ENCODE results near the gene PSMF1. TPM values are rescaled to one million over a fixed set of nuclear protein-coding genes. Genes with fewer than 3 reads are reported as not detected.

PSMF1 gene
- total and polyA plus RNA-seq, 2 of the 13 experiments (the other 11 are each of a cell fraction or from before 2014, with no cell fraction given) = 82.5 to 86.0 TPM

GRCh38 chr20:1212607-1213396 lies 94.4 kb downstream of the PSMF1 start (continued):
- no peak for TF ChIP-seq DMTF1 (CRISPR knock-in tag; IDR thresholded peaks at IDR 0.05)
- no peak for TF ChIP-seq ARNTL (CRISPR knock-in tag; IDR thresholded peaks at IDR 0.05)
- TF ChIP-seq ZNF407 (CRISPR knock-in tag; IDR thresholded peaks at IDR 0.05; ENCODE audit: not compliant biosample characterization) = peak; percentile 55
- no peak for TF ChIP-seq ZNF235 (CRISPR knock-in tag; IDR thresholded peaks at IDR 0.05; ENCODE audit: borderline replicate concordance)
- no peak for TF ChIP-seq TFAP4 (IDR thresholded peaks at IDR 0.05; ENCODE audit: borderline replicate concordance, low read depth)
- no peak for TF ChIP-seq NCOA1 (CRISPR knock-in tag; IDR thresholded peaks at IDR 0.05)
- TF ChIP-seq ZNF768 (CRISPR knock-in tag; IDR thresholded peaks at IDR 0.05) = no peak
- peak; percentile 58; the same call in 1 of the 2 replicates for TF ChIP-seq SMYD3 (CRISPR knock-in tag; IDR thresholded peaks at IDR 0.05)
- TF ChIP-seq TRIM24 (CRISPR knock-in tag; IDR thresholded peaks at IDR 0.05) = no peak
- no peak for TF ChIP-seq TAF15 (IDR thresholded peaks at IDR 0.05; ENCODE audit: low read depth, low read length, poor library complexity, severe bottlenecking)
- TF ChIP-seq ZNF101 (CRISPR knock-in tag; IDR thresholded peaks at IDR 0.05; ENCODE audit: borderline replicate concordance, low read depth) = no peak
- 0 out of 2 replicates have a peak, but pooled peaks have one; percentile 66 for TF ChIP-seq HNF1B (CRISPR knock-in tag; IDR thresholded peaks at IDR 0.05)
- peak; percentile 48; the same call in 1 of the 2 replicates for TF ChIP-seq KMT2A (CRISPR knock-in tag; IDR thresholded peaks at IDR 0.05)
- TF ChIP-seq PREB (CRISPR knock-in tag; IDR thresholded peaks at IDR 0.05) = 0 out of 2 replicates have a peak, but pooled peaks have one; percentile 64
